GM21447 (cell line): ENCODE measurements around the gene ZNF208.
"Not testable (repeated sequence)": the region's sequence is repeated elsewhere in the genome, so short reads cannot be mapped to it uniquely, and the experiment has no call there.

Experiments used
- ATAC-seq: cut with Tn5 transposase; IDR thresholded peaks from one replicate; pipeline ENCODE4 v1.9.1; 2021; ENCODE audit not compliant: unreplicated experiment

Gene ZNF208

GRCh38 chr19:21885516-21885915, 125.2 kb downstream of the ZNF208 start:
- ATAC-seq = not testable (repeated sequence)

- not testable (repeated sequence) for ATAC-seq
Measured at GRCh38 chr19:21884786-21885185, 126.0 kb downstream of the ZNF208 start.

- ATAC-seq = no peak
Measured at GRCh38 chr19:21883516-21883915, 127.2 kb downstream of the ZNF208 start.
